ENCODE data around the gene ANAPC7. TPM values are rescaled to one million over a fixed set of nuclear protein-coding genes. Genes with fewer than 3 reads are reported as not detected.
A peak's percentile ranks its signal among the peaks of the same experiment; 100 is the strongest.

ANAPC7 gene
- total and polyA plus RNA-seq, 9 of the 15 experiments (the other 6 are each of a cell fraction or from before 2014, with no cell fraction given): 46.7 to 158 (median 109) TPM

DNA sequence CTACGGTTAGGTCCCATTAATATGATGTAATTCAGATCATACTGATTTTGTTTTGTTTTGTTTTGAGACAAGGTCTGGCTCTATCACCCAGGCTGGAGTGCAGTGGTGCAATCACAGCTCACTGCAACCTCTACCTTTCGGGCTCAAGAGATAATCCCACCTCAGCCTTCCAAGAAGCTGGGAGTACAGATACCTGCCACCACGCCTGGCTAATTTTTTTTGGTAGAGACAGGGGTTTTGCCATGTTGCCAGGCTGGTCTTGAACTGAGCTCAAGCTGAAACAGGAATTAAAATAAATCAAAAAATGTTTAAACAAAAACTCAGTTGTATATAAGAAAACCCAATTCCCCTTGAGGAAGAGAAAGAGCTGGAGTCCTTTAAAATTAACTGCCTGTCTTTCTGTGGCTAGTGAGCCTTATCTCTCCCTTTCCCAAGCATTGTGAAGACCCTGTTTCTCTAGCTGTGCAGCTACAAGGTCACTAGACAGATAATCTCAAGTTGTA, 17.7 kb upstream of the ANAPC7 start (continued):
- TF ChIP-seq, protein P1, sequence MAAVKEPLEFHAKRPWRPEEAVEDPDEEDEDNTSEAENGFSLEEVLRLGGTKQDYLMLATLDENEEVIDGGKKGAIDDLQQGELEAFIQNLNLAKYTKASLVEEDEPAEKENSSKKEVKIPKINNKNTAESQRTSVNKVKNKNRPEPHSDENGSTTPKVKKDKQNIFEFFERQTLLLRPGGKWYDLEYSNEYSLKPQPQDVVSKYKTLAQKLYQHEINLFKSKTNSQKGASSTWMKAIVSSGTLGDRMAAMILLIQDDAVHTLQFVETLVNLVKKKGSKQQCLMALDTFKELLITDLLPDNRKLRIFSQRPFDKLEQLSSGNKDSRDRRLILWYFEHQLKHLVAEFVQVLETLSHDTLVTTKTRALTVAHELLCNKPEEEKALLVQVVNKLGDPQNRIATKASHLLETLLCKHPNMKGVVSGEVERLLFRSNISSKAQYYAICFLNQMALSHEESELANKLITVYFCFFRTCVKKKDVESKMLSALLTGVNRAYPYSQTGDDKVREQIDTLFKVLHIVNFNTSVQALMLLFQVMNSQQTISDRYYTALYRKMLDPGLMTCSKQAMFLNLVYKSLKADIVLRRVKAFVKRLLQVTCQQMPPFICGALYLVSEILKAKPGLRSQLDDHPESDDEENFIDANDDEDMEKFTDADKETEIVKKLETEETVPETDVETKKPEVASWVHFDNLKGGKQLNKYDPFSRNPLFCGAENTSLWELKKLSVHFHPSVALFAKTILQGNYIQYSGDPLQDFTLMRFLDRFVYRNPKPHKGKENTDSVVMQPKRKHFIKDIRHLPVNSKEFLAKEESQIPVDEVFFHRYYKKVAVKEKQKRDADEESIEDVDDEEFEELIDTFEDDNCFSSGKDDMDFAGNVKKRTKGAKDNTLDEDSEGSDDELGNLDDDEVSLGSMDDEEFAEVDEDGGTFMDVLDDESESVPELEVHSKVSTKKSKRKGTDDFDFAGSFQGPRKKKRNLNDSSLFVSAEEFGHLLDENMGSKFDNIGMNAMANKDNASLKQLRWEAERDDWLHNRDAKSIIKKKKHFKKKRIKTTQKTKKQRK (IDR thresholded peaks at IDR 0.05; ENCODE audit: borderline replicate concordance, low read depth, low read length): no peak
- TF ChIP-seq ZEB2 (IDR thresholded peaks at IDR 0.05) (peak; percentile 83), SMARCA4 (IDR thresholded peaks at IDR 0.05) (peak; percentile 79), BMI1 (IDR thresholded peaks at IDR 0.05; ENCODE audit: low read length) (no peak), NR3C1 (CRISPR knock-in tag; IDR thresholded peaks at IDR 0.05) (no peak), TAL1 (IDR thresholded peaks at IDR 0.05) (peak; percentile 90), CBFA2T3 (IDR thresholded peaks at IDR 0.05) (peak; percentile 93), DDX20 (tag; IDR thresholded peaks at IDR 0.05; ENCODE audit: low read depth) (no peak), SMARCE1 (IDR thresholded peaks at IDR 0.05) (peak; percentile 70; the same call in 1 of the 2 replicates), EWSR1 (IDR thresholded peaks at IDR 0.05; ENCODE audit: borderline replicate concordance, low read depth, partially characterized antibody) (no peak), RBM25 (IDR thresholded peaks at IDR 0.05; ENCODE audit: low read depth, low read length, severe bottlenecking) (no peak), ARHGAP35 (IDR thresholded peaks at IDR 0.05; ENCODE audit: partially characterized antibody) (no peak), ZNF239 (CRISPR knock-in tag; IDR thresholded peaks at IDR 0.05) (no peak), STAT5B (CRISPR knock-in tag; IDR thresholded peaks at IDR 0.05) (no peak), SETDB1 (IDR thresholded peaks at IDR 0.05; ENCODE audit: low read length) (no peak), TCF7 (IDR thresholded peaks at IDR 0.05; ENCODE audit: borderline replicate concordance) (no peak), ZNF79 (CRISPR knock-in tag; IDR thresholded peaks at IDR 0.05; ENCODE audit: low read depth) (no peak), HDAC3 (IDR thresholded peaks at IDR 0.05; ENCODE audit: borderline replicate concordance, partially characterized antibody) (peak; percentile 54)
- TF ChIP-seq, protein P2, sequence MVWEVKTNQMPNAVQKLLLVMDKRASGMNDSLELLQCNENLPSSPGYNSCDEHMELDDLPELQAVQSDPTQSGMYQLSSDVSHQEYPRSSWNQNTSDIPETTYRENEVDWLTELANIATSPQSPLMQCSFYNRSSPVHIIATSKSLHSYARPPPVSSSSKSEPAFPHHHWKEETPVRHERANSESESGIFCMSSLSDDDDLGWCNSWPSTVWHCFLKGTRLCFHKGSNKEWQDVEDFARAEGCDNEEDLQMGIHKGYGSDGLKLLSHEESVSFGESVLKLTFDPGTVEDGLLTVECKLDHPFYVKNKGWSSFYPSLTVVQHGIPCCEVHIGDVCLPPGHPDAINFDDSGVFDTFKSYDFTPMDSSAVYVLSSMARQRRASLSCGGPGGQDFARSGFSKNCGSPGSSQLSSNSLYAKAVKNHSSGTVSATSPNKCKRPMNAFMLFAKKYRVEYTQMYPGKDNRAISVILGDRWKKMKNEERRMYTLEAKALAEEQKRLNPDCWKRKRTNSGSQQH (CRISPR knock-in tag; IDR thresholded peaks at IDR 0.05): no peak
- TF ChIP-seq, protein P3, sequence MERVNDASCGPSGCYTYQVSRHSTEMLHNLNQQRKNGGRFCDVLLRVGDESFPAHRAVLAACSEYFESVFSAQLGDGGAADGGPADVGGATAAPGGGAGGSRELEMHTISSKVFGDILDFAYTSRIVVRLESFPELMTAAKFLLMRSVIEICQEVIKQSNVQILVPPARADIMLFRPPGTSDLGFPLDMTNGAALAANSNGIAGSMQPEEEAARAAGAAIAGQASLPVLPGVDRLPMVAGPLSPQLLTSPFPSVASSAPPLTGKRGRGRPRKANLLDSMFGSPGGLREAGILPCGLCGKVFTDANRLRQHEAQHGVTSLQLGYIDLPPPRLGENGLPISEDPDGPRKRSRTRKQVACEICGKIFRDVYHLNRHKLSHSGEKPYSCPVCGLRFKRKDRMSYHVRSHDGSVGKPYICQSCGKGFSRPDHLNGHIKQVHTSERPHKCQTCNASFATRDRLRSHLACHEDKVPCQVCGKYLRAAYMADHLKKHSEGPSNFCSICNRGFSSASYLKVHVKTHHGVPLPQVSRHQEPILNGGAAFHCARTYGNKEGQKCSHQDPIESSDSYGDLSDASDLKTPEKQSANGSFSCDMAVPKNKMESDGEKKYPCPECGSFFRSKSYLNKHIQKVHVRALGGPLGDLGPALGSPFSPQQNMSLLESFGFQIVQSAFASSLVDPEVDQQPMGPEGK (CRISPR knock-in tag; IDR thresholded peaks at IDR 0.05; ENCODE audit: borderline replicate concordance): no peak
- TF ChIP-seq, protein P4, sequence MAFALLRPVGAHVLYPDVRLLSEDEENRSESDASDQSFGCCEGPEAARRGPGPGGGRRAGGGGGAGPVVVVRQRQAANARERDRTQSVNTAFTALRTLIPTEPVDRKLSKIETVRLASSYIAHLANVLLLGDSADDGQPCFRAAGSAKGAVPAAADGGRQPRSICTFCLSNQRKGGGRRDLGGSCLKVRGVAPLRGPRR (CRISPR knock-in tag; IDR thresholded peaks at IDR 0.05): no peak
